DND-41 (cell line): ENCODE measurements around the gene STRN3.

Experiments
- ATAC-seq: fragments of 200-7000 bp; cut with Tn5 transposase; 3 replicates; pipeline ENCODE4 v1.9.1; 2021; ENCODE audit warnings: low read depth; ENCODE audit not compliant: insufficient read depth
- DNase-seq: peaks from one replicate; pipeline ENCODE4 v3.0.0-alpha.2; 2020
- H2AFZ ChIP-seq: 2 replicates; pipeline ENCODE4 v1.6.0; 2012; ENCODE audit warnings: low read depth, low read length
- H3K27ac ChIP-seq: 2 replicates; pipeline ENCODE4 v1.5.1; 2012; ENCODE audit warnings: low read length, inconsistent platforms
- H3K27me3 ChIP-seq: fragments of 200-600 bp; sonication (generic); 2 replicates; pipeline ENCODE4 v1.6.0; 2012; ENCODE audit warnings: low read length, mild to moderate bottlenecking, inconsistent platforms; ENCODE audit not compliant: insufficient read depth, poor library complexity
- H3K36me3 ChIP-seq: 2 replicates; pipeline ENCODE4 v1.5.1; 2012; ENCODE audit warnings: low read length, inconsistent platforms; ENCODE audit not compliant: insufficient read depth
- H3K4me1 ChIP-seq: 2 replicates; pipeline ENCODE4 v1.5.1; 2012; ENCODE audit warnings: mild to moderate bottlenecking, low read length; ENCODE audit not compliant: insufficient read depth
- H3K4me2 ChIP-seq: 2 replicates; pipeline ENCODE4 v1.6.0; 2012; ENCODE audit warnings: mild to moderate bottlenecking, moderate library complexity, low read length, inconsistent platforms; ENCODE audit not compliant: insufficient read depth
- H3K4me3 ChIP-seq, 2 experiments: fragments of 200-600 bp in 1 of 2; shearing (Covaris generic) in 1 of 2; 2 replicates each; pipeline ENCODE4 v1.5.1; 2012 to 2016; ENCODE audit warnings: inconsistent platforms in 2 of 2, low read length in 2 of 2, mild to moderate bottlenecking in 2 of 2, low read depth in 1 of 2, moderate library complexity in 1 of 2
- H3K79me2 ChIP-seq: 2 replicates; pipeline ENCODE4 v1.6.0; 2012; ENCODE audit warnings: low read length, inconsistent platforms; ENCODE audit not compliant: insufficient read depth
- H3K9ac ChIP-seq: 2 replicates; pipeline ENCODE4 v1.6.0; 2012; ENCODE audit warnings: low read depth, mild to moderate bottlenecking, inconsistent platforms, low read length, moderate library complexity
- H3K9me3 ChIP-seq: 2 replicates; pipeline ENCODE4 v1.5.1; 2012; ENCODE audit warnings: low read length, moderate library complexity, mild to moderate bottlenecking, inconsistent platforms; ENCODE audit not compliant: insufficient read depth, severe bottlenecking
- H4K20me1 ChIP-seq: 2 replicates; pipeline ENCODE4 v1.6.0; 2012; ENCODE audit warnings: low read length; ENCODE audit not compliant: insufficient read depth
- CTCF ChIP-seq: IDR thresholded peaks from 2 replicates; pipeline ENCODE4 v1.5.1; 2012; ENCODE audit warnings: borderline replicate concordance, low read length, moderate library complexity, mild to moderate bottlenecking; ENCODE audit not compliant: poor library complexity, severe bottlenecking; ENCODE audit errors: extremely low read depth
- EZH2 ChIP-seq: IDR thresholded peaks from 3 replicates; pipeline ENCODE4 v1.6.1; 2012; ENCODE audit warnings: borderline replicate concordance, low read depth, mild to moderate bottlenecking, moderate library complexity, low read length, inconsistent platforms; ENCODE audit not compliant: severe bottlenecking

STRN3 gene

GRCh38 chr14:31037709-31038221 lies 11.6 kb upstream of the STRN3 start:
- DNase-seq, result no peak
- Histone ChIP-seq H4K20me1 (no peaks in the 10 kb centered on the region), H3K4me2 (no peak overlapping the region), H3K9me3 (no peaks in the 10 kb centered on the region), H3K4me1 (no peaks in the 10 kb centered on the region), H3K27ac (no peak overlapping the region), H3K36me3 (no peaks in the 10 kb centered on the region), H3K27me3 (no peaks in the 10 kb centered on the region), H3K9ac (no peak overlapping the region), H2AFZ (no peak overlapping the region), H3K4me3 (no peak overlapping the region), H3K79me2 (no peaks in the 10 kb centered on the region)
- TF ChIP-seq CTCF, result no peak
- TF ChIP-seq EZH2, result no peak
- no peak for ATAC-seq

GRCh38 chr14:31036552-31036951 lies 10.4 kb upstream of the STRN3 start:
- Histone ChIP-seq H3K36me3 (no peaks in the 10 kb centered on the region), H3K4me3 (no peak overlapping the region), H3K79me2 (no peaks in the 10 kb centered on the region), H3K27ac (no peak overlapping the region), H2AFZ (no peak overlapping the region), H4K20me1 (no peaks in the 10 kb centered on the region), H3K9ac (no peak overlapping the region), H3K4me2 (no peak overlapping the region), H3K27me3 (no peaks in the 10 kb centered on the region), H3K4me1 (no peaks in the 10 kb centered on the region; the same call in 1 of the 2 replicates), H3K9me3 (no peaks in the 10 kb centered on the region)
- DNase-seq, result no peak
- no peak for TF ChIP-seq CTCF
- TF ChIP-seq EZH2, result no peak
- no peak for ATAC-seq

GRCh38 chr14:31030469-31030868 lies 4.3 kb upstream of the STRN3 start:
- no peak overlapping the region for H3K9ac ChIP-seq
- no peak overlapping the region for H3K27ac ChIP-seq
- peaks cover 8% of the 10 kb centered on the region for H3K4me1 ChIP-seq
- H3K4me3 ChIP-seq, result no peak overlapping the region
- H3K27me3 ChIP-seq, result no peaks in the 10 kb centered on the region
- H3K79me2 ChIP-seq, result peaks cover 13% of the 10 kb centered on the region
- ATAC-seq, result no peak
- H4K20me1 ChIP-seq, result no peaks in the 10 kb centered on the region
- no peaks in the 10 kb centered on the region for H3K9me3 ChIP-seq
- DNase-seq, result no peak
- H3K4me2 ChIP-seq, result no peak overlapping the region
- H2AFZ ChIP-seq, result no peak overlapping the region
- no peaks in the 10 kb centered on the region; the same call in 1 of the 2 replicates for H3K36me3 ChIP-seq
- TF ChIP-seq CTCF, result no peak
- no peak for TF ChIP-seq EZH2
